Eye (tissue), 1 donor: Measurements from ENCODE around the gene NRP1.

ENCODE experiments used
- DNase-seq: peaks from one replicate; pipeline ENCODE4 v3.0.0-alpha.2; 2015

Gene NRP1

DNA sequence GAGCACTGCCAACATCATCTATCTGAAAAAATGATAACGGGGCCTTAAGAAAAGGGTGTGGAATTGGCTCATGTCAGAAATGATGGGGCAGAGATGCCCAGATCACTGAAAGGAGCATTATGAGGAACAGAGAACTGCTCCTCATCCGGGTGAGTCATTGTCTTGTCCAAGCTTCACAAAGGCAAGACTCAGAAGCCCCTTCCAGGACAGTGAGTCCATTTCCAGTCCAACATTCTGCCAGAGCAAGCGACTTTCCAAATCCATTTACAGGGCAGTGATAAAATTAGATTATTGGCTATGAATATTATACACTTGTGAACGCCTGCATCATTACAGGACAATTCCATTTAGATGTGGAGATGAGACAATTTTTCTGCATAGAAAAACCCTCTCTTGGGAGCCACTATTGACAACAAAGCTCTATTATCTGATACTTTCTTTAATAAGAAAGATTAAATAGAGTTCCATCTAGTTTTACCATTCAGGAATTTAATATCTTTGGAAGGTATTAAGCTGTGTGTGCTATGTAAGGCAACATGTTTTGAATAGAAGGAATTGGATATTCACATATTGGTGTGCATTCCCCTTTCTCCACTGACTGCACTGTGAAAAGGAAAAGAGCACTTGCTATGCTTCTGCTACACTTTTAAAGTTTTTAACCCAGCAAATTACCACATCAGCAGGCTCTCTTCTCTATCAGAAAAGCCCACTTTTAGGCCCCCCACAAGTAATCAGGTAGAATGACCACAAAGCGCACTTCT is 159.6 kb downstream of the NRP1 start:
- DNase-seq, result no peak

DNA sequence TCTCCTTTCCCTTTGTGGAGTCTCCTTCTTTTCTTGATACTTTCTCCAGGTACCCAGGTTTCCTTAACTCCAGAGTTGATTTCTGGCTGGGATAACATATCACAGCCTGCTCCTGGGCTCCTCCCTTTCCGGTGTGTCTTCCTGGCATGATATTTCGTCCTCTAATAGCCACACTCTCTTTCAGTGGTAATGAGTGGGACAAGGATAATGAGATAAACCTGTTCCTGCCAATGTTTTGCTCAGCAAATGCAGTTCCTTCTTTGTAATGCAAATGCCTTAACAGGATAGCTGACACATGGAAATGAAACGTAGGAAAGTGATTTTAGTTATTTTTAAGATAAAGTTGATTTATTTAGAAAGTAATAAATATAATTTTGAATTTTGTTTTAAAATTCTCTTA is 168.6 kb downstream of the NRP1 start:
- DNase-seq, result no peak

DNA sequence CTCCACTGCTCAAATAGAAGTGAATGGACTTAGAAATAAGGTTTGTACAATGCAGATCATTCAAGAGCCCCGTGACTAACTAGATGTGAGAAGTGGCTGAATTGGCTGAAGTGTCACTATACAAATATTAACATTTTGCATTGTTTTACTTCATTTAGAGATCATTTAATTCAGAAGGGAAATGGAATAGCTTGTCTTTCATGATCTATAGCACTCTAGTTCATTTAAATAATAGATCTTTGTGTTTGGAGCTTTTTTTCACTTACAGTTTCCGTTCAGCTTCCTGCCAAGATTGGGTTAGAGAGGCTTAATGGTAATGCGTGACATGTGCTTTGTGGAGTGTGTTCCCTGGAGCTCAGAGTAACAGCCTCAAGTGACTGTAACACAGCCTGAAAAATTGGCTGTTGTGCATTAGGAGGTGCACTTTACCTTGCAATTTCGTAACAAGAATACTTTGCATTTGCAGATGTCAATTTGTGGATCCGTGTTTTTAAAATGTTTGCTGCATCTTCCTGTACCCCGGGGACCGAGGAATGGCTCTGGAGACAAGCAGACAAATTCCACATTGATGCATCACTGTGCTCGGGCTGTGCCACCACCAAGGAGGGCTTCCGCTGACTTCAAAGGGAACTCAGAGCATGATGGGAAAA is 170.3 kb downstream of the NRP1 start:
- peak; percentile 52 for DNase-seq

DNA sequence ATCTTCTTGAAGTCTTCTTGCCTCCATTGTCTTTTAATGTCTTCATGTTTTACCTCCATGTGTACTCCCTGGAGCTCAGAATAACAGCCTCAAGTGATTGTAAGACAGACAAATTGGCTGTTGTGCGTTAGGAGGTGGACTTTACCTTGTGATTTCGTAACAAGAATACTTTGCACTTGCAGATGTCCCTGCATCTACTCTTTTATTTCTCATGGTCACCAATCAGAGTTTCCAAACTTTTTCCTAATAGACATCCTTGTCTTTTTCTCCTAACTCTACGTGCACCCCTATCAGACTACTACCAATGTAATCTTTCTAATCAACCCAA is 172.3 kb downstream of the NRP1 start:
- no peak for DNase-seq

DNA sequence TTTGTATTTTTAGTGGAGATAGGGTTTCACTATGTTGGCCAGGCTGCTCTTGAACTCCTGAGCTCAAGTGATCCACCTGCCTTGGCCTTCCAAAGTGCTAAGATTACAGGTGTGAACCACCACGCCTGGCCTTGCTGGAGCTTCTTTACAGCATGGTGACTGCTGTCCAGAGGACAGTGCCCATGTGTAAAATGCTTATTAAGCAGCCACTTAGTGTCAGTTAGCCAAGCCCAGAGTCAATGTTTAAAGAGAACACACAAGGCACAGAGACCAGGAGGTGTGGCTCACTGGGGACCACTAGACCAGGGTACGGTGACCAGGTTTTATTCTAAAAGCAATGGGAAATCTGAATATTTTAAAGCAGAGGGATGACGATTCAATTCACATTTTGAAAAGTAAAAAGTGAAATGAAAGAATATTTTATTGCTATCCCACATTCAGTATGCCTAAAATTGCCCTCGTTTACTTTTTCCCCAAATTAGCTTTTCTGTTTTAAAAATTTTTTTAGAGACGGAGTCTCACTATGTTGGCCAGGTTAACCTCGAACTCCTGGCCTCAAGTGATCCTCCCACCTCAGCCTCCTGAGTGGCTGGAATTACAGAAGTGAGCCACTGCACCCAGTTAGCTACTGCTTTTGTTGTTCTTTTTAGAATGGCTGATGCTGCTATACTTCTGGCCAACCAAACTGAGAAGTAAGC is 172.8 kb downstream of the NRP1 start:
- no peak for DNase-seq

DNA sequence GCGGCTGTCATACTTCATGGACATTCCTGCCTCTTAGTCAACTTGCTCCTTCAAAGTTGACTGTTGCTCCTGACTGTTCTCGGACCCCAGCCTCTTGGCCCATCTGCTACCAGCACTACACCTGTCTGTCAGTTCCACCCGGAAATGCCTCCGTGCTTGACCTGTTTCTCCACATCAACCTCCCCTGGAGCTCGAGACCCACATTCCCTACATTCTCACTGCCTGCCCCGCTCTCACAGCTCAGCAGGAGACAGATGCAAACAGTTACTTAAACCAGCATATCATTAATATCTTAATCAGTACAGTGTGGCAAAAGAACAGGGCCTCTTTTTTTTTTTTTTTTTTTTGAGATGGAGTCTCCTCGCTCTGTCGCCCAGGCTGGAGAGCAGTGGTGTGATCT is 174.3 kb downstream of the NRP1 start:
- no peak for DNase-seq

DNA sequence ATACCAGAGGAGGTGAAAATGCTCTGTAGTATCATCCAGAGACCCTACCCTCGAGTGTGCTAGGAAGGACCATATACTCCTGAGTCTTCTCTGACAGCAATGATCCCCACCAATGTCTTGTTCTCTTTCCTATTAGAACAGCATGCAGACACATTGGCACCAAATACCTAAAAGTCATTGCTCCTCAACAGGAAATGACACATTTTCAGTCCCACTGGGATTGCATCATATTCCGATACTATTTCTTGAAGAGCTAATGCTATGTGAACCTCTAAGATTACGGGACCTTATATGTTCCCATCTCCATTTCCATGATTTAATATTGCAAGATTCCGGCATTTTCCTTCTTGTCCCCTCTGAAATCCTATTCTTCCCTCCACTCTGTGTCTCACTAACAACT is 177.4 kb downstream of the NRP1 start:
- DNase-seq, result no peak

DNA sequence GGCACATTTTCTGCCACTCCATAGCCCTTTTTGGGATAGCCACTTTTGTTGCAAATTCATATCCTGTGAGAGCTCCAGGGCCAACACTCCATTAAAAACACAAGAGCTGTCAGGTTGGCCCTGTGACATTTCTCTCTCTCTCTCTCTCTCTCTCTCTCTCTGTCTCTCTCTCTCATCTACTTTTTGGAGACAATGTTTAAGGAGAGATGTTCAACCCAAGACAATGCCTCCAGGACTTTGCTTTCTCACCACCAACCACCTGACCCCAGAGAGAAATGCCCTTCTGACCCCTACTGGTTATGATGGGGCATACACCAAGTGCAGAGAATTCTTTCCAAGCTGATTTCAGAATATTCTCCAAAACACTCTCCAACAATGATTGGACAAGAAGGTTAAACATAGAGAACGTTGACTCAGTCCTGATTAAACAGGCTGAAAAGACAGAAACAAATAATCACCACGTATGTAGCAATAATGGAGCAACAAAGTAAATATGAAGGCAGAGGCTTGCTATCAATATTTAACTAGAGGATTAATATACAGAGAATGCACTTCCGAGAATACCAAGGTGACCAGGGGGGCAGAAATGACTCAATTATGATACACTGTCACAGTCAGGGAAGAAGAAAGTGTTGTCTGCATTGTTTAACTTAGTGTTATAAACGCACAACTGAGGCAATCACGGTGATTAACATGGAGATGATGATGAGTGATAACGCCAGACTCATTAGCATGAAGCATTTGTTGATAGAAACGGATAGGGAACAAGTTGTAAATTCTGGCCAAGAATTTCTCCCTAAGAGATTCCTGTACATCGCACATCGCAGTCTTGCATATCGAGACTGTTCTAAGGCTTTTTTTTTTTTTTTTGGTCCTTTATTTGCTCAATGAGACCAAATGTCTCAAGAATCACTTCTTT is 178.5 kb downstream of the NRP1 start:
- DNase-seq, result no peak

DNA sequence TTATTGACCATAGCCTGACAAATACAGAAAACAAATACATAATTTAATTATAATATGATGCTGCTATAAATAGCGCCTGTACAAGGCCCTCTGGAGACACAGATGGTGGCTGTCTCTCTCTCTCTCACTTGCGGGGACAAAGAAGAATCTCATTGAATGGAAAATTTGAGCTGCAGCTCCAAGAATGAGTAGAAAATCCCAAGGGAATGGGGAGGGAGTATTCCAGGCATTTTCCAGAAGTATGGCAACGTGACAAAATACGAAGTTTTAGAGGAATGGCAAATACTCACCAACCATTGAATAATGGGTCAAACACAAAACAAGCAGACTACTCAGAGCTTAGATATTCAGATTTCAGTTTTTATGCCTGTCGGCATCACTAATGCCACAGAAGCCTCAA is 179.9 kb downstream of the NRP1 start:
- DNase-seq, result no peak

DNA sequence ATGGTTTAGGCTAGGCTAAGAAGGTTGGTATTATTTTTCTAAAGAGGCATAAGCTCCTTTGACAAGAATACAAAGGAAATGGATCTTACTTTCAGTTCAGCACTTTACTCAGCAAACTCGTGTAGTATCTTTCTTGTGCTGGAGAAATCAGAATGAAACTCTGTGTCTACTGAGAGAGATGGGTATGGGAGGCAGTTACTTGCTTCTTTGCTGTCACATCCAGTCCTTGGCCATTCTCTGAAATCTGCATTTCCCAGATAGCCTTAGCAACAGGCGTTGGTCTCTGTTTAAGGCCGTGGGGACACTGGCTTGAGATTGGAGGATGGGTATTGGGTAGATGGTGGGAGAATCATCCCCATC is 180.5 kb downstream of the NRP1 start:
- DNase-seq, result no peak

DNA sequence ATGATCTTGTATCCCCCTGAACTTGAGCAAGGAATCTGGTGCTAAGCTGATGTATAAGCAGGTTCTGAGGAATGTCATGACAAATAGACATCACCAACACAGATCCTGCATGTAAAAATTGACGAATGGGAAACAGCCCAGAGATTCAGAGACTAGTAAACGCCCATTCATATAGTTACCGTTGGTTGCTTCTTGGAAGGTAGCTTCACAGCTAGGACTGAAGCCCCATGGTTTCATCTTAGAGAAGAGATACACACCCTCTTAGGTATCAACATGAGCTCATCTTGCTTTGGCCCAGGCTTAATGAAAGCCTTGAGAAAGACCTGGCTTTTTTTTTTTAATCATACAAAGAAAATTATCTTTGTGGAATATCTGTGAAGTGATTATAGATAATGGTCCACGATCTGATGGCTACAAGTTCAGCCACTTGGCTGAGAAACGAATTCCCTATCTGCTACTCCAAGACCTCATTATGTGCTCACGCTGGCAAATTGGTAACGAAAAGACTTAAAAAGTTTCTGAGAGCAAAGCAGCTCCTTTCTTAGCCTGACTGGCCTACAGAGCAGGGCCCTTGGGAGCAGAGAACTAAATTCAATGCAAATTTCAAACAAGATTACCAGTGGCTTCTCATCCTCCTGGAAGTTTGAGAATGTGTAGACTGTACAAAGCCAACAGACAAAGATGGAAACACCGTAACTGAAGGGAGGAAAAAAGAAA is 181.1 kb downstream of the NRP1 start:
- DNase-seq, result no peak

DNA sequence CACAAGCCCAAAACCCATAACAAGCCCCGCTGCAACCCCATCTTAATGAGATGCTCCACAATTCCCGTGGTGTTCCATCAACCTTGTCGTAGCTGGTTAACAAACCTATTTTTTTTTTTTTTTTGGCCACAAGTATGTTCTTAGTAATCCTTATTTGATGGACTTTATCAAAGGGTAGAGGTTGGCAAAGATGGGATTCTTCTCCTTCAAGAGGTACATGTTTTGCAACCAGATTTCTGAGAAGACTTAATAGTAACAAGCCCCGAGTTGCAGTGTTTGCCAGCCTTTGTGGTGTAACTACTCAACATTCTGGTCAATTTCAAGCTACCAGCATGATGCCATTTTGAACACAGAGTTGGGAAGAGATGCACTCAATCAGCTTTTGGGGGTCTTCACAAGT is 181.7 kb downstream of the NRP1 start:
- DNase-seq, result no peak

DNA sequence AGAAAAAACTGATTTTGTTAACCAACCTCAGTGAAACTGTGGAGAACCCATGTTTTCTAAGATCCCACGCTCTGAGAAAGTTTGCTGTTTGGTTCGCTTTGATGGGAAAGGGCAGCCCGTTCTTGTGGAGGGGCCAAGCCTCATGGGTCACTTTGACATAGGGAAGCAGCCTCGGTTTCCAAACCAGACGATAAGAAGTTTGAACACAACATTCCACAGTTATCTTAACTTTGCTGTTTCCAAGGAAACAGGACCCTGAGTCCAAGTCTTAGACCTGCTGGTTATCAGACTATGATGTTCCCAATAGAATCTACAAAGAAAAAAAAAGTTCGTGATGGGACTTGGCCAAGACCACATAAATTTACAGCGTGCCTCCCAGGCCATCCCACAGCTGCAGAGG is 182.3 kb downstream of the NRP1 start:
- DNase-seq, result no peak

DNA sequence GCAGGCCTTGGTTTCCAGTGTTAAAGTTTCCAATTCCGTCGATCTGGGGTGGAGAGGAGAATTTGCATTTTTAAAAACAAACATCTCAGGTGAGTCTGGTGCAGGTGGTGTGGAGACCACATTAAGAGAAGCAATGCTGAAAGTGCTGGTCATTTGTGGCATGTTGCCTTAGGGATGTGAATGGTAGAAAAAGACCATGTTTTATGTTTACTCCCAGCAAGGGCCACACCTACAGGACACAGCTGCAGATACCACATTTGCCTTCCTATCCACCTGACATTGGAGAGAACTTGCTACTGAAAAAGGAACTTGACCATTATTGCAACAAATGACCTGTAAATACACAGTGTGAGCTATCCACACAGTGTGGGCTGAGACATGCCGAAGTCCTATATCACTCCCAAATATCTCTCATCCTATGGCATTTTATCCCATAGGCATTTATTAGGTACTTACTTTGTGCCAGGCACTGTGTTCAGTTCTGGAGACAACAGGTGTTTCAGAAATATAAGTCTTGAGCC is 183.1 kb downstream of the NRP1 start:
- DNase-seq, result no peak

DNA sequence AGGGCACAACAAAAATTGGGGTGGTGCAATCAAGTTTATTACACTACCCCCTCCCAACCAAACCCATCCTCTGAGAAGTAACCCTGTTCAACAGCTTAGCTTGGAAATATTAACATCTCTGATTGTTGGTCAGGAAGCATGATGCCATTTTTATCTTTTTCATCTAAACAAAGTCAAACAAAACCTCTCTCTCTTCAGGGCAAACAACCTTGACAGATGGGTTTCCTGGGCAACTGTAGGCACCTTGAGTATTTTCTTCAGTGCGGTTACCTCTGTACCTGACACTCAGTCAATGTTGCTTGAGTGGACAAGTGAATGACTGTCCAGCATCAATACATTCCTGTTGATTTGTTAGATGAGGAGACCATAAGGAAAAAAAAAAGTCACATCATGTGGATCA is 183.6 kb downstream of the NRP1 start:
- no peak for DNase-seq

DNA sequence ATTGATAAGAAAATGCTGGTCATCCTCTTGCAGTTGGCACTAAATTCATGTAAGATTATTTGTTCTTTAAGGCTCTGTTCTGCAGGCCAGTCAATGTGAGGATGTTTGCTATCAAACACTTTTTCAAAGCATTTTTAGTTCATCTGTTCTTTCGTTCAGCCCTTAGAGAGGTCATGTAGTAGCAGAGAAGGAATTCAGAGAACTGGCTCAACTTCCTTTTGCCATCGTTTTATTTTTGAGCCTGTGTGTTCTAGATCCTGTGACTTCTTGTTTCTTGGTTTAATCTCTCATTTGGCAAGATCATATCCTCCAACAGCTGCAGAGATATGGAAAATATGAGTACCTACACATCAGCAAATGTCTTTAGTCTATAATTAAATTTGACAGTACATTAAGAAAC is 184.3 kb downstream of the NRP1 start:
- no peak for DNase-seq

DNA sequence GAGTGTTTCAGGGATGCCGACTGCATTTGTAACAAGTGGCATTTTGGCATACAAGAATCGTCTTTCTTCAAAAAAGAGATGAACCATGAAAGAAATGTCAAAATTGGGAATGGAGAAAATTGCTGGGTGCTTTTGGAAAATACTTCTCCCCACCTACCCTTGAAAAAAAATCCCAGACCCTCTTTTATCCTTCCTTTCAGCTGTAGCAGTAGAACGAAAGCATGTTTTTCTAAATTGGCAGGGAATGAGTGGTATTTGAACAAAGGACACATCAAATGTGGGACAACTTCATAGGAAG is 187.5 kb downstream of the NRP1 start:
- DNase-seq, result no peak

DNA sequence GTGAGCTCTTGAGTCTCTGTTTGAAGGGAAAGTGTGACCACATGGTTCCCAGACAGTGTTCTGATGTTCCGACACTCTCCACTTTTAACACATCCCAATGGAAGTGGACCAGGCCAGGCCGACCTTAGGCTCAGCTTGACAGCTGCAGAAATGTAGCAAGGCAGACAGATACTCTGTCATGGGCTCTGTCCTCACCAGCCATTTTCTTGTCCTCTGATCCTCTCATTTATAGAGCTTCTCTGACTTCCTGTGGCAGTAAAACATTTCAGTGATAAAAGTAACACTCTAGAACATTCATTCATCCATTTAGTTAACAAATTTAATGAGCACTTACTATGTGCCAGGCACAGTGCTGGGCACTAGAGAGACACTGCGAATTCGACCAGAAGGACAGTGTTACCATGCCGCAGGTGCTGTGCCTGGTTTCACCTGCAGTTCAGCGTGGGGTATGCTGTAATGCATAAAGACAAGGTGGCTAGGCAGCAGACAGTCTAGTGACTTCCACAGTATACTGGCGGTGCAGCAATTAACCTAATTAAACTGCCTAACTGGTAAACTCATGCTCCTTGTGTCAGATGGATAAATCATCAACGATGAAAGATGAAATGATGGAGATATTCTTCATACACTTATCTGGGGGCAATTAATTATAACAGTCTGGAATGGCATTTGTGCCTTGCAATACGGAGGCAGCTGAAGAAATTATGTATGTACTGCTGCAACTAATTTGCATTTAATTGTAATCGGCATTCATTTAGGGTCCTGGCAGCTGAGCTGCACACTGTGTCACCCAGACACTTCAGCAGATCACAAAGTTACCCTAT is 188.1 kb downstream of the NRP1 start:
- no peak for DNase-seq

DNA sequence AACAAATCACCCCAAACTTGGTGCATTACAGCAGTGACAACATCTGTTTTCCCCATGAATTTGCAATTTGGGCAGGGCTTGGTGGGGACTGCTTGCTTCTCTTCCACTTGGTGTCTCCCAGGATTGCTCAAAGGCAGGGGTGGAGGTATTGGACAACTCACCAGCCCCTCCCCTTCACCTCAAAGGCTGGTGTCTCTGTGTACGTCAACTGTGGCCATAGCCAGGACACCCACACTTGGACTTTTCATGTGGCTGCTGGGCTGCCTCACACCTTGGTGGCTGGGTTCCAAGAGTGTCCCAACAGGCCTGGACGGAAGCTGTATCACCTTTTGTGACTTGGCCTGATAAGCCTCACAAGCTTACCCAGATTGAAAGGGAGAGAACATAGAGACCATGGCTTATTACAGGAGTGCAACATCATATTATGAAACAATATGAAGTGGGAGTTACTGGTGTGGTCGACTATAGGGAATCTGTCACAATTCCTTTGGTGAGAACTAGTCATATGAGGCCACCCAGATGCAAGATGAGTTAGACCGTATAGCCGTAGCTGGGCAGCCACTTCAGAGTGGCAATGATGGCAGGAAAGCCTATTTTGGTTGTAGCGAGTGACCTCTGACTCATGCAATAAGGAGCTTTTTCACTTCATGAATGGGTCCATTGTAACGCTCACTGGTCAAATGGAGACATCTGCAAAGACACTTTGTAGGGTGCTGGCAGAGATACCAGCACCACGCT is 188.8 kb downstream of the NRP1 start:
- no peak for DNase-seq

DNA sequence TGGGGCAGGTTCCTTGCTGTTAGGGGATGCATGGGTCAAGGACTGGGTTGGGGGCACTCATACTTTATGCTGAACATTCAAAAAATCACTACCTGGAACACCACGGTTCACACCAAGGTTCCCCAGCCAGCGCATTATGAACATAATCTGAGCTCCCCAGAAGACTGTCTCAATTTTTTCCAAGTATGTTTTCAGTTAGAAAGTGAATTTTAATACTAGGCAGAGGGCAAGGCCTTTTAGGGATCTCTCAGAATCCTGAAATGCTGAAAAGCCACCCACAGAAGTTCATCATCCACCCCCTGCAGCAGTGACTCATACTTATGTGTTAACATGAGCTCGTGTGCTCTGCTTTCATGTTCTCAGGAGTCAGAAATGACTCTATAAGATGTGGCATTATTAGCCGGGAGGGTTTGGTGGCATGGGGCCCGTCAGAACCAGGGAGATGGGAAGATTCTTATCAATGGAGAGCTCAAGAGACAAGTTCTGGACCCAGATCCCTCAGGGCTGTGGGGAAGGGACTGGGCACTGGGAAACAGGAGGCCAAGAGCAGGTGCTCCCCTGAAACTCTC is 191.2 kb downstream of the NRP1 start:
- no peak for DNase-seq

DNA sequence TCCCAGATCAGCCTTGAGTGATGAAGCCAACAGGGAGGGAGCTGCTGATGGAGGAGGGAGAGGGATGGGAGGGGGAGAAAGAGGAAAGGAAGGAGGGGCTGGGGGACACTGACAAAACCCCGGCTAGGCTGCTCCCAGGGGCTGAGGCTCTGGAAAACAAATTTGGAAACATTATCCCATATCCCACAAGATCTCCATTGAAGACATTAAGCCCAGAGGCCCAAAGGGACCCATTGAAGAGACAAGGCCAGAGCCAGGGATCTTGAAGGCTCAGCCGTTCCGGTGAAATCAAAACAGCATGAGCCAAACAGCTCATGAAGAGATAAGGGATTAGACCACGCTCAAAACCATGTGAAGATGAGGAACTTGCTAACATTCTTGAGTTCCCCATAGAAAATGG is 192.2 kb downstream of the NRP1 start:
- DNase-seq, result peak; percentile 38
